HEK293 (cell line): ENCODE results near the gene CCM2.

Experiments used
- CTCF ChIA-PET: fragments of 350-600 bp; formaldehyde crosslinking; extraction: SDS; loops from one replicate; lab custom pipeline; 2021; ENCODE audit warnings: antibody characterized with exemption; lab: Yijun Ruan, JAX
- POLR2A ChIA-PET: fragments of 300-600 bp; formaldehyde crosslinking; extraction: SDS; loops from one replicate; lab custom pipeline; 2020; ENCODE audit warnings: antibody characterized with exemption, inconsistent platforms; lab: Yijun Ruan, JAX
- H3K27ac ChIP-seq: fragments of 200-500 bp; sonication (Bioruptor generic); 2 replicates; pipeline ENCODE4 v1.5.1; 2014; ENCODE audit warnings: low read depth, low read length, control low read depth, inconsistent platforms; ENCODE audit errors: extremely low read depth
- H3K36me3 ChIP-seq, 2 experiments: fragments of 200-500 bp in 1 of 2; sonication (Bioruptor generic) in 1 of 2; 1 replicate in 1 of 2; 2 replicates in 1 of 2; pipeline ENCODE4 v1.5.1; 2014 to 2017; ENCODE audit warnings: inconsistent platforms in 2 of 2, low read length in 2 of 2; ENCODE audit not compliant: control insufficient read depth in 2 of 2, insufficient read depth in 1 of 2
- H3K4me1 ChIP-seq: fragments of 200-500 bp; sonication (Bioruptor generic); 2 replicates; pipeline ENCODE4 v1.5.1; 2014; ENCODE audit warnings: mild to moderate bottlenecking, low read length, inconsistent platforms; ENCODE audit not compliant: control insufficient read depth, insufficient read depth
- H3K4me3 ChIP-seq: 2 replicates; pipeline ENCODE4 v1.5.1; 2011; ENCODE audit warnings: low read depth, mild to moderate bottlenecking, control low read depth, low read length, moderate library complexity
- H3K9me3 ChIP-seq: fragments of 200-500 bp; sonication (Bioruptor generic); 2 replicates; pipeline ENCODE4 v1.5.1; 2014; ENCODE audit warnings: low read depth, low read length, inconsistent platforms; ENCODE audit not compliant: control insufficient read depth, insufficient read depth
- BCL11A ChIP-seq: fragments of 450-650 bp; formaldehyde crosslinking; IDR thresholded peaks from 2 replicates; pipeline ENCODE4 v1.5.1; 2016; ENCODE audit warnings: low read depth, missing biosample characterization, missing genetic modification characterization
- INSM2 ChIP-seq: fragments of 450-650 bp; formaldehyde crosslinking; IDR thresholded peaks from 2 replicates; pipeline ENCODE4 v1.5.1; 2016; ENCODE audit warnings: missing biosample characterization, missing genetic modification characterization
- MZF1 ChIP-seq: fragments of 450-650 bp; formaldehyde crosslinking; IDR thresholded peaks from 2 replicates; pipeline ENCODE4 v1.5.1; 2017; ENCODE audit warnings: missing biosample characterization, missing genetic modification characterization, borderline replicate concordance
- ZBTB10 ChIP-seq: fragments of 450-650 bp; formaldehyde crosslinking; IDR thresholded peaks from 2 replicates; pipeline ENCODE4 v1.5.1; 2016; ENCODE audit warnings: missing biosample characterization, missing genetic modification characterization
- ZBTB20 ChIP-seq: fragments of 450-650 bp; formaldehyde crosslinking; IDR thresholded peaks from 2 replicates; pipeline ENCODE4 v1.5.1; 2016; ENCODE audit warnings: missing biosample characterization, missing genetic modification characterization
- ZFP37 ChIP-seq: fragments of 450-650 bp; formaldehyde crosslinking; IDR thresholded peaks from 2 replicates; pipeline ENCODE4 v1.5.1; 2016; ENCODE audit warnings: missing biosample characterization, missing genetic modification characterization
- ZNF221 ChIP-seq: fragments of 450-650 bp; formaldehyde crosslinking; IDR thresholded peaks from 2 replicates; pipeline ENCODE4 v1.5.1; 2017; ENCODE audit warnings: missing biosample characterization, missing genetic modification characterization, borderline replicate concordance
- ZNF24 ChIP-seq: fragments of 450-650 bp; formaldehyde crosslinking; IDR thresholded peaks from 2 replicates; pipeline ENCODE4 v1.5.1; 2016; ENCODE audit warnings: missing biosample characterization, missing genetic modification characterization
- ZNF501 ChIP-seq: fragments of 450-650 bp; formaldehyde crosslinking; IDR thresholded peaks from 2 replicates; pipeline ENCODE4 v1.5.1; 2016; ENCODE audit warnings: missing biosample characterization, missing genetic modification characterization
- ZNF518A ChIP-seq: fragments of 450-650 bp; formaldehyde crosslinking; conservative IDR thresholded peaks from 2 replicates; pipeline ENCODE4 v1.5.1; 2016; ENCODE audit warnings: low read depth, missing biosample characterization, missing genetic modification characterization
- ZNF561 ChIP-seq: fragments of 450-650 bp; IDR thresholded peaks from 2 replicates; pipeline ENCODE4 v1.5.1; 2018; ENCODE audit warnings: missing biosample characterization, missing genetic modification characterization, borderline replicate concordance
- ZNF624 ChIP-seq: fragments of 450-650 bp; formaldehyde crosslinking; IDR thresholded peaks from 2 replicates; pipeline ENCODE4 v1.5.1; 2017; ENCODE audit warnings: missing biosample characterization, missing genetic modification characterization
- ZNF791 ChIP-seq: fragments of 450-650 bp; formaldehyde crosslinking; IDR thresholded peaks from 2 replicates; pipeline ENCODE4 v1.5.1; 2016; ENCODE audit warnings: missing biosample characterization, missing genetic modification characterization
- ZSCAN18 ChIP-seq: fragments of 450-650 bp; formaldehyde crosslinking; IDR thresholded peaks from 2 replicates; pipeline ENCODE4 v1.5.1; 2016; ENCODE audit warnings: missing biosample characterization, missing genetic modification characterization
- TF ChIP-seq, protein P1 (sequence below): fragments of 450-650 bp; formaldehyde crosslinking; IDR thresholded peaks from 2 replicates; pipeline ENCODE4 v1.5.1; 2016; ENCODE audit warnings: missing biosample characterization, missing genetic modification characterization
- TF ChIP-seq, protein P2 (sequence below): fragments of 450-650 bp; formaldehyde crosslinking; IDR thresholded peaks from 2 replicates; pipeline ENCODE4 v1.5.1; 2016; ENCODE audit warnings: missing biosample characterization, missing genetic modification characterization, low read depth

The CCM2 gene

GRCh38 chr7:44965441-44965903, 34.5 kb upstream of the CCM2 start (continued):
- TF ChIP-seq, protein P1, sequence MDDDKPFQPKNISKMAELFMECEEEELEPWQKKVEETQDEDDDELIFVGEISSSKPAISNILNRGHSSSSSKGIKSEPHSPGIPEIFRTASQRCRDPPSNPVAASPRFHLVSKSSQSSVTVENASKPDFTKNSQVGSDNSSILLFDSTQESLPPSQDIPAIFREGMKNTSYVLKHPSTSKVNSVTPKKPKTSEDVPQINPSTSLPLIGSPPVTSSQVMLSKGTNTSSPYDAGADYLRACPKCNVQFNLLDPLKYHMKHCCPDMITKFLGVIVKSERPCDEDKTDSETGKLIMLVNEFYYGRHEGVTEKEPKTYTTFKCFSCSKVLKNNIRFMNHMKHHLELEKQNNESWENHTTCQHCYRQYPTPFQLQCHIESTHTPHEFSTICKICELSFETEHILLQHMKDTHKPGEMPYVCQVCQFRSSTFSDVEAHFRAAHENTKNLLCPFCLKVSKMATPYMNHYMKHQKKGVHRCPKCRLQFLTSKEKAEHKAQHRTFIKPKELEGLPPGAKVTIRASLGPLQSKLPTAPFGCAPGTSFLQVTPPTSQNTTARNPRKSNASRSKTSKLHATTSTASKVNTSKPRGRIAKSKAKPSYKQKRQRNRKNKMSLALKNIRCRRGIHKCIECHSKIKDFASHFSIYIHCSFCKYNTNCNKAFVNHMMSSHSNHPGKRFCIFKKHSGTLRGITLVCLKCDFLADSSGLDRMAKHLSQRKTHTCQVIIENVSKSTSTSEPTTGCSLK (tag by site-specific recombination) = no peak
- TF ChIP-seq ZFP37 (tag by site-specific recombination) (no peak), MZF1 (tag by site-specific recombination) (no peak)

GRCh38 chr7:44965937-44966730, 33.9 kb upstream of the CCM2 start:
- POLR2A ChIA-PET = no interaction called here
- H3K4me3 ChIP-seq = no peak overlapping the region
- CTCF ChIA-PET = no interaction called here
- no peaks in the 10 kb centered on the region for H3K9me3 ChIP-seq
- H3K27ac ChIP-seq = no peak overlapping the region
- no peaks in the 10 kb centered on the region for H3K4me1 ChIP-seq
- TF ChIP-seq ZSCAN18 (tag by site-specific recombination) = no peak
- no peak for TF ChIP-seq ZNF624
- TF ChIP-seq ZNF501 = no peak
- TF ChIP-seq BCL11A = no peak
- TF ChIP-seq ZNF221 (tag by site-specific recombination) = no peak
- no peak for TF ChIP-seq ZBTB20
- TF ChIP-seq INSM2 (tag by site-specific recombination) = no peak
- no peak for TF ChIP-seq ZNF24 (tag by site-specific recombination)
- H3K36me3 ChIP-seq = no peaks in the 10 kb centered on the region

DNA sequence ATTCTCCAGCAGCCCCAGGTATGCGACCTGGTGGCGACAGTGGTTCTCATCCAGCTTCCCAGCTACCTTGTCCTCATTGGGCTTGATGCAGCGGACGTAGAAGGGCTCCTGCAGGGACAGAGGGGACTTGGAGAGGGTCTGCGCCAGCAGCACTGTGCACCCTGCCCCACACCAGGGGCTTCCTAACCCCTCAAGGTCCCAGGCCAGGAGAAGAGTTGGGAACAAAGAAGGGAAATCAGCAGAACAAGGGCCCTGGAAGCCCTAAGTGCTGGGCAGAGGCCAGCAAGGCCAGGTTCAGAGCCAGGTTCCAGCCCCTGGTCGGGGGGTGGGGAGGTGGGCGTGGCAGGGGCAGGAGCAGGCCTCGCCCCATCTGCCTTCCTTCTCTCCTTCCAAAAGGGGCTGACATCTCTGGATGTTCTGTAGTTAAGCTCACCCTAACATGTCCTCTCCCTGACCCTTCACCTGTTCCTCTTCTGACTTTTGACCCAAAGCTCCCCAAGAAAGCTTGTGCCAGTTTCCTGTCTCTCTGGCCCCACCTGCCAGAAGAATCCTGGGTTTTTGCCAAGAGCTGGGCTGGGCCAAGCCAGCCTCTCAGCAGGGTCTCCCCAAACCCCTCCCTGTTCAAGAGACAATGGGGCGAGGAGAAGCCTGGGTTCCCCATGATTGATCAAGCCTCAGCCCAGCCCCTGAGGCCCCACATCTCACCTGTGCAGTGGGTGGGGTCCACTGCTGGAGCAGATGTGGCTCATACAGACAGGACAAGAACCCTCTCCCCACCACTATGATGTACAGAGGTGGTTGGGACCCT, 33.1 kb upstream of the CCM2 start:
- Histone ChIP-seq H3K9me3 (no peaks in the 10 kb centered on the region), H3K27ac (no peak overlapping the region), H3K4me1 (no peaks in the 10 kb centered on the region), H3K36me3 (no peaks in the 10 kb centered on the region), H3K4me3 (no peak overlapping the region)
- POLR2A ChIA-PET = no interaction called here
- CTCF ChIA-PET = no interaction called here
- TF ChIP-seq ZNF518A (tag by site-specific recombination) (no peak), ZNF561 (tag by site-specific recombination) (no peak), ZBTB10 (no peak), ZNF791 (no peak)
- TF ChIP-seq, protein P2, sequence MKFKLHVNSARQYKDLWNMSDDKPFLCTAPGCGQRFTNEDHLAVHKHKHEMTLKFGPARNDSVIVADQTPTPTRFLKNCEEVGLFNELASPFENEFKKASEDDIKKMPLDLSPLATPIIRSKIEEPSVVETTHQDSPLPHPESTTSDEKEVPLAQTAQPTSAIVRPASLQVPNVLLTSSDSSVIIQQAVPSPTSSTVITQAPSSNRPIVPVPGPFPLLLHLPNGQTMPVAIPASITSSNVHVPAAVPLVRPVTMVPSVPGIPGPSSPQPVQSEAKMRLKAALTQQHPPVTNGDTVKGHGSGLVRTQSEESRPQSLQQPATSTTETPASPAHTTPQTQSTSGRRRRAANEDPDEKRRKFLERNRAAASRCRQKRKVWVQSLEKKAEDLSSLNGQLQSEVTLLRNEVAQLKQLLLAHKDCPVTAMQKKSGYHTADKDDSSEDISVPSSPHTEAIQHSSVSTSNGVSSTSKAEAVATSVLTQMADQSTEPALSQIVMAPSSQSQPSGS = no peak
